NCI-H774 (cell line): Measurements from ENCODE around the gene ARHGEF10L.
"Not testable (repeated sequence)": the region's sequence is repeated elsewhere in the genome, so short reads cannot be mapped to it uniquely, and the experiment has no call there.

Experiments used
- DNase-seq: peaks from one replicate; lab custom pipeline; 2025; lab: John Stamatoyannopoulos, UW

ARHGEF10L gene, protein sequence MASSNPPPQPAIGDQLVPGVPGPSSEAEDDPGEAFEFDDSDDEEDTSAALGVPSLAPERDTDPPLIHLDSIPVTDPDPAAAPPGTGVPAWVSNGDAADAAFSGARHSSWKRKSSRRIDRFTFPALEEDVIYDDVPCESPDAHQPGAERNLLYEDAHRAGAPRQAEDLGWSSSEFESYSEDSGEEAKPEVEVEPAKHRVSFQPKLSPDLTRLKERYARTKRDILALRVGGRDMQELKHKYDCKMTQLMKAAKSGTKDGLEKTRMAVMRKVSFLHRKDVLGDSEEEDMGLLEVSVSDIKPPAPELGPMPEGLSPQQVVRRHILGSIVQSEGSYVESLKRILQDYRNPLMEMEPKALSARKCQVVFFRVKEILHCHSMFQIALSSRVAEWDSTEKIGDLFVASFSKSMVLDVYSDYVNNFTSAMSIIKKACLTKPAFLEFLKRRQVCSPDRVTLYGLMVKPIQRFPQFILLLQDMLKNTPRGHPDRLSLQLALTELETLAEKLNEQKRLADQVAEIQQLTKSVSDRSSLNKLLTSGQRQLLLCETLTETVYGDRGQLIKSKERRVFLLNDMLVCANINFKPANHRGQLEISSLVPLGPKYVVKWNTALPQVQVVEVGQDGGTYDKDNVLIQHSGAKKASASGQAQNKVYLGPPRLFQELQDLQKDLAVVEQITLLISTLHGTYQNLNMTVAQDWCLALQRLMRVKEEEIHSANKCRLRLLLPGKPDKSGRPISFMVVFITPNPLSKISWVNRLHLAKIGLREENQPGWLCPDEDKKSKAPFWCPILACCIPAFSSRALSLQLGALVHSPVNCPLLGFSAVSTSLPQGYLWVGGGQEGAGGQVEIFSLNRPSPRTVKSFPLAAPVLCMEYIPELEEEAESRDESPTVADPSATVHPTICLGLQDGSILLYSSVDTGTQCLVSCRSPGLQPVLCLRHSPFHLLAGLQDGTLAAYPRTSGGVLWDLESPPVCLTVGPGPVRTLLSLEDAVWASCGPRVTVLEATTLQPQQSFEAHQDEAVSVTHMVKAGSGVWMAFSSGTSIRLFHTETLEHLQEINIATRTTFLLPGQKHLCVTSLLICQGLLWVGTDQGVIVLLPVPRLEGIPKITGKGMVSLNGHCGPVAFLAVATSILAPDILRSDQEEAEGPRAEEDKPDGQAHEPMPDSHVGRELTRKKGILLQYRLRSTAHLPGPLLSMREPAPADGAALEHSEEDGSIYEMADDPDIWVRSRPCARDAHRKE (N-terminal part only)

DNA sequence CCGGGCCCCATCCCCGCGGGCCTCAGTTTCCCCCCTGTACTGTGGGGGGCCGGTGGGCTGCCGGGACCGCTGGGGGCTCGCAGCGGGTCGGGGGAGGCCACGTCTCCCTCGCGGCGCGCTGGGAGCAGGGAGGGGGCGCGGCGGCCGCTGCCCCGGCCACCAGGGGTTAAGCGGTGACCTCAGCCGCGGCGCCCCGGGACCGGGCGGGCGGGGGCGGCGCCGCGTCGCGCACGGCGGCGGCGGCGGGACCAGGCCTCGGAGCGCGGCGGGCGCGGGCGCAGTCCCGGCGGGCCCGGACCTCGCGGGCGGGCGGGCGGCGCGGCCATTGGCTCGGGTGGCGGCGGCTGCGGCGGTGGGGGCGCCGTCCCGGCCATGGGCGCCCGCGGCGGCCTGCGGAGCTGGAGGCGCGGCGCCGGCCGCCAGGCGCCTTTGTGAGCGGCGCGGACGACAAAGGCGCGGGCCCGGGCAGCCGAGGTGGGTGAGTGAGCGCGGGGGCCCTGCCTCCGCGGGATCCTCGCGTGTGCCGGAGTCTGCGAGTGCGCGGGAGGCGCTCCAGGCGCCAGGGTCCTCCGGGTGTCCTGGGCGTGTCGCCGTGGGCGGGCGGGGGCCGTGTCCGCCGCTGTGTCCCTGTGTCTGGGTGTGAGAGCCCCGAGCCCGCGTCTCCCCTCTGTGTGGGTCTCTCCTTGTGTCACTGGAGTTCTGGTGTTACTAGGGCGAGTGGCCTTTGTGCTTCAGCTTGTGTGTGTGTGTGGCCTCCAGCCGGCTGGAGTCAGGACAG lies at the start of gene ARHGEF10L:
Gene ARHGEF10L (plus strand): TSS at position 222 of the 778 bp plus-strand sequence. CDS start 40,898 bp downstream, outside the sequence.
- DNase-seq = no peak

DNA sequence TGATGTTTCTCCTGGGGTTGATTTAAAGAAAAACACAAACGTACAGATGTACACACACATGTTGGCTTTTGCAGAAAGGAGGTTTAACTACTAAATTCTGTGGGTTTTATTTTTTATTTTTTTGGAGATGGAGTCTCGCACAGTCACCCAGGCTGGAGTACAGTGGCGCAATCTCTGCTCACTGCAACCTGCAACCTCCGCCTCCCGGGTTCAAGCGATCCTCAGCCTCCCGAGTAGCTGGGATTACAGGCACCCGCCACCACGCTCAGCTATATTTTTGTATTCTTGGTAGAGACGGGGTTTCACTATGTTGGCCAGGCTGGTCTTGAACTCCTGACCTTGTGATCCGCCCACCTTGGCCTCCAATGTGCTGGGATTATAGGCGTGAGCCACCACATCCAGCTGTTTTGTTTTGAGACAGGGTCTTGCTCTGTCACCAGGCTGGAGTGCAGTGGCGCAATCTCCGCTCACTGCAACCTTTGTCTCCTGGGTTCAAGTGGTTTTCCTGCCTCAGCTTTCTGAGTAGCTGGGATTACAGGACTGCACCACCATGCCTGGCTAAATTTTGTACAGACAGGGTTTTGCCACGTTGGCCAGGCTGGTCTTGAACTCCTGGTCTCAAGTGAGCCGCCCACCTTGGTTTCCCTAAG lies 49.6 kb upstream of the ARHGEF10L start:
- not testable (repeated sequence) for DNase-seq

DNA sequence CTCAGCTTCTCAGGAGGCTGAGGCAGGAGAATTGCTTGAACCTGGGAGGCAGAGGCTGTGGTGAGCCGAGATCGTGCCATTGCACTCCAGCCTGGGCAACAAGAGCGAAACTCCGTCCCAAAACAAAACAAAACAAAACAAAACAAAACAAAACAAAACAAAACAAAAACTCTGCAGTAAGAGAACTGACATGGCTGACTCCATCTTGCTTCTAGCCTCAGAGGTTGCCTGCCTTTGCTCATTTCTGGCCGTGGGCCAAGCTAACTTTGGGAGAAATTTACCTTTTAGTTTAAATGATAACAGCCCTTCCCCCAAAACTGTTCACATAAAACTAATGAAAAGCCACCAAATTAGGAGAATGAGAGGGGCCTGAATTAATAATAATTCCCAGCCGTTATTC lies 48.8 kb upstream of the ARHGEF10L start:
- DNase-seq = not testable (repeated sequence)

DNA sequence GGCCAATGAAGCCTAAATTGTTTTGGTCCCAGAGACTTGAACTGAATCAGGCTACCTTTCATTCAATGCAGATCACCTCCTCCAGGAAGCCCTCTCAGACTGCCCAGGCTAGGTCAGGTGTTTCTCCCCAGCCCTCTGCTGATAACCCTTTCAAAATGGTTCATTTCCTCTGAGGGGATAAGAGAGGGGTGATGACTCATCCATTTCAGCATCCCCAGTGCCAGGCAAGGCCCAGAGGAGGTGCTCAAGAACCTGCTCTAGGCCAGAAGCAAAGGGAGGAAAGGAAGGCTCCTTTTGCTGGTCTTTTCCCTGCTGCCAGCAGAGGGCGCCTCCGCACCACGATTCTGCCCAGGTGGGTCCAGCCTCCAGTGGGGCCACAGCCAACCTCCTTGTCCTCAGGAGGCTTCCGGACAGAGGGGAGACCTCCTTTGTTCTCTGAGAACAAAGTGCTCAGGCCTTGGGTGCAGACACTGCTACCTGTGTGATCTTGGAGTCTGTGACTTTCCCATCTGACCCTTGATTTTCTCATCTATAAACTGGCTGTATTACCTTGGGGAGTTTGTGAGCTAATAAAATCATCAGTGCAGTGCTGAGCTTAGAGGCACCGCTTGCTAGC lies 45.3 kb upstream of the ARHGEF10L start:
- peak; percentile 4 for DNase-seq

DNA sequence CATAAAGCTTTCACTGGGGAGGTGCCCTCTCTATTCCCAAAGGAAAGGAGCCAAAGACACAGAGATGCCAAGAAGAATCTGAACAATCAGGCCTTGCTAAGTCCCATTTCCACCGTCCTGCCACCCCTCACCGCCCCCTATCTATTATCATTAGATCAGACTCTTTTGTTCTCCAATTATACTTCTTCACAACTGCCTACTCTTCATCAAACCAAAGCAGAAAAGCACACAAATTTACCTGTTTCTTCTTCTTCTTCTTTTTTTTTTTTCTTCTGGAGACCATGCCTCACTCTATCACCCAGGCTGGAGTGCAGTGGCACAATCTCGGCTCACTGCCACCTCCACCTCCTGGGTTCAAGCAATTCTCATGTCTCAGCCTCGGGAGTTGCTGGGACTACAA lies 43.1 kb upstream of the ARHGEF10L start:
- no peak for DNase-seq

DNA sequence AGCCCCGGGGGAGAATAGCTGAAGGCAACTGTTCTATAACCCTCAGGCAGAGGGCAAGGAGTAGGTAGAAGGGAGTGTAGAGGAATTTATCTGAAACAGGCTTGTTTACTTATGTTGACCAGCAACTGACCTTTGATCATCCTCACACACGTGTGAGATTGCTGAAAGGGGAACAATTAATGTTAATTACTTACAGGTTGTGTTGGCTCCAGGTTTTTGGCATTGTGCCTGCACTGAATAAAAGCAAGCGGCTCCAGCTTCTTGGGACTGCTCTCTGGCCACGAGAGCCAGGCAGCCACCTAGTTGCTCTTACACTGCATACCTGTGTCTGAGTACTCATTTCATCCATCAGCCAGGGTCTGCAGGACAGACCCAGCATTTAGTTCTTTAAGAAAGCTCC lies 41.3 kb upstream of the ARHGEF10L start:
- no peak for DNase-seq

DNA sequence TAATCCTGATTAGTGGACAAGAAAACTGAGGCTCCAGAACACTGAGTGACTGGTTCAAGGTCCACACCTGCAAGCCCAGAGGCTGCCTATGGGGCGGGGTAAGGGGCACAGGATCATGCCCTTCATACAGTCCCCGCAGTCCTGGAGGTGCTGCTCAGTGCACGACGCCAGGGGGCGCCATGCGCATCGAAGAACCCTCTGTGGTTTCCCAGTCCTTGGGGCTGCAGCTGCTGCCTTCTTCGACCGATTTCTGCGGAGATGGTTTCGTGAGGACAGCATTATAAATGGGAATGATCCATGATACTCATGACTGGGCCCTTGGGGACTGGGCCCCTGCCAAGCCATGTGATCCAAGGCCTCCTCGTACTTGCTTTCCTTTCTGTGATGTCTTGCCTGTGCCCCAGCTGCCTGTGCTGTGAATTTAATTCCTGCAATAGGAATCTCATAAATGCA lies 37.1 kb upstream of the ARHGEF10L start:
- peak; percentile 6 for DNase-seq

DNA sequence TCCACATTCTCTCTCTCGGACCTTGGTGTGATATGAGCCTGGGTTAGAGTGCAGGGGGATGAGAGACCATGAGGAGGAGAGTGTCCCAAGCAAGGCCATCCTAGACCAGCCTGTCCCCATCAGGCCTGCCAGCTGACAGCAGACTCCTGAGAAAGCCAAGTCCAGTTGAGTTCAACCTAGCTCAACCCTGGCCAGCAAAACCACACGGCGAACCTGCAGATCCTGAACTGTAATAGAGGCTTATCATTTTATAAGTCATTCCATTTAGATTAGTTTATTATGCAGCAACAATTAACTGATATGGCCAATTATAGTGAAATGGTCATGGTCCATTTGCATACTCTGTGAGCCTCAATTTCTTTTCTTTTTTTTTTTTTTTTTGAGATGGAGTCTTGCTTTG lies 36.4 kb upstream of the ARHGEF10L start:
- no peak for DNase-seq

DNA sequence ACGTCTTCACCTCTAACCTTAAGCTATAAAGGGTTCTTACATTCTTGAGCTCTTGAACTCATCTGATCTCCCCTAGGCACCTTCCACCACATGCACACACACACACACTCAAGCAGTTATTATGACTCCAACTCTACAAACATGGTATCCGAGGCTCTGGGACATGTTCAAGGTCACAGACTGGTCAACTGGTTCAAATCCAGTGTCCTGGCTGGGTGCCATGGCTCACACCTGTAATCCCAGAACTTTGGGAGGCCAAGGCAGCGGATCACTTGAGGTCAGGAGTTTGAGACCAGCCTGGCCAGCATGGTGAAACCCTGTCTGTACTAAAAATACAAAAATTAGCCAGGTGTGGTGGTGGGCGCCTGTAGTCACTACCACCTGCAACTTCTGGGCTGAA lies 32.3 kb upstream of the ARHGEF10L start:
- DNase-seq = not testable (repeated sequence)

DNA sequence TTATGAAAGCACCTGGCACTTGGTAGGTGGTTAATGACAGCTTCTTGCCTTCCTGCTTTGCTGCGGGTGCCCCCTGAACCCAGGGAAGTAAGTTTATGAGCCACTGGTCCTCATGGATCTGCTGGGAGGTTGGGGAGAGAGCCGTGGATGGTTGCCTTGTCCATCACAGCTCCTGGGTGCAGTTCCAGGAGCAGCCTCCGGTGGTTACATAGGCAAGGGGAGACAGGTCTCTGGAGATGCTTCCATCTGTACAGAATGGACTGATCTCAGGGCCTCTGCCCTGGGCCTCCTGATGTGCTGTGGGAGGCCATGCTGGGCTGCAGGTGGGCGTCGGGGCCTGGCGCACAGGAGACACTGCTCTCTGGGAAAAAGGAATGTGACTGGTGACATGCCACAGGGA lies 31.6 kb upstream of the ARHGEF10L start:
- DNase-seq = no peak

DNA sequence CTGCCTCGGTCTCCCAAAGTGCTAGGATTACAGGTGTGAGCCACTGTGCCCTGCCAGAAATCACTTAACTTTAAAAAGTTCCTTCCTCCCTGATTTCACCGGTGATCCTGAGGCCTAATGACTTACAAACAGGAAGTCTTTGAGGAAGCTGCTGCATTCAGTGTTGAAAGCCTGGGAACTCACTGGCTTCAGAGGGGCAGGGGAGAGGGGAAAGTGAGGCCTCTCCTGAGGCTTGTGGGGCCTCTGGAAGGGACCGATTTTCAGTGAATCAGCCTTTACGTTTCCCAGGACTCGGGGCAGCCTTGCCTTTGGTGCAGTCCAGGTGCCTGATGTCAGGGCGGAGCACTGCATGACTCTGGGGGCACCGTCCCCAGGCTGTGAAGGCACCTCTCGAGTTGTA lies 30.1 kb upstream of the ARHGEF10L start:
- no peak for DNase-seq

DNA sequence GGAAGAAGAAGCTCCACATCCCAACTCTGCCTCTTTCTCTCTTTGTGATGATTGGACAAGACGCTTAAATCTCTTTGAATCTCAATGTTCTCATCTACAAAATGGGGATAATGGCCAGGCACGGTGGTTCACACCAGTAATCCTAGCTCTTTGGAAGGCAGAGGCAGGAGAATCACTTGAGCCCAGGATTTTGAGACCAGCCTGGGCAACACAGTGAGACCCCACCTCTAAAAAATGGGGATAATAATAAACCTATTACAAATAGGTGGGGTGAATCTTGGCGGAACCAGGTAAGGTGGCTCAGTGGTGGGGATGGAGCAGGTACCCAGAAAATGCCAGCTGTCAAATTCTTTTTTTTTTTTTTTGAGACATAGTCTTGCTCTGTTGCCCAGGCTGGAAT lies 29.4 kb upstream of the ARHGEF10L start:
- no peak for DNase-seq

DNA sequence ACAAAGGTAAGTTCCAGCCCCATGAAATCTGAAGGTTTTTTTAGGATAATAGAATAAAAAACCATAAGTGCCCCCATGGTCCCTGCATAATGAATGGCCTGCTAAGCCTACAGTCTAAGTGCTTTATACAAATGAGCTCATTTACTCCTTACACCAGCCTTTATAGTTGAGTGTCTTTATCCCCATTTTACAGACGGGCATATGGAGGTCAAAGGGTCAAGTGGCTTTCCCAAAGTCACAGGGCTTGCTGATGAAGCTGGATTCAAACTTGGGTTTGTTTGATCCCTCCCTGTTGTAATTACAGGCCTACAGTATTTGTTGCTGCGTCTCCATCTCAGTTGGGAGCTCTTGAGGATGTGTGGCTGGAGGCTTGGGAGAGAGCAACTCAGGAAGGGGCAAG lies 28.3 kb upstream of the ARHGEF10L start:
- no peak for DNase-seq

DNA sequence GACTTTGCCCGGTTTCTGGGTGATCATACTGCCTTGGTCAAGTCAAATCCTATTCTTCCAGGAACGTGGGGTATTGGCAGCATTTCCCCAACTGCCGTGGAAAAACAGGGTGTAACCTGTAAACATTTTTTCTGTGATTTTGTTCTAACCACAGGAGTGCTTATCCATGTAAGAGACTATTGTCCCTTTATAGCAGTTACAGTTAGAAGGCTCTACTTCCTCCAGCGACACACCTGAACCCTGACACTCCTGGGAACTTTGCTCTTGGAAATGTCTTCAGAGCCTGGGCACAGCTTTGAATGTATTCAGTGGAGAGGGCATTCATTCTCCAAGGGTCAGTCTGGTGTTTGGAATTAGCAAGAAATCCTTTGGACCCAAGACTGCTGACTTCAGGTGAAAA lies 26.4 kb upstream of the ARHGEF10L start:
- DNase-seq = no peak

DNA sequence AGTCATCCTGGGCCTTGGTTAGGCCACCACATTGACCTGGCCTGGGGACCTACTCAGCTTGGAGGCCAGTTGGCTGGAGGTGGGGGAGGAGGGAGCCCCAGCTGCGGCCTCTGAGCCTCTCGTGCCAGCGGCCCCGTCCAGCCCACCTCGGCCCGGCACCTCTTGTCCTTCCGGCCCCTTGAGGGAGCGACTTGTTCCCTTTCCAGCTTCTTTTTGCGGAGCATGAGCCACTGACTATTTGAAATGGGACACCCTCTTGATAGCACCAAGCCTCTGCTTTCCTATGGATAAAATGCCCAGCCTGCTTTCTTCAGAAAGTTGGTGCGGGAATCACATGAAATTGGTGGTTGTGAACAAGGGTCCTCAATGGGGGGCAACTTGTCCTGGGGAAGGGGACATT lies 24.7 kb upstream of the ARHGEF10L start:
- no peak for DNase-seq

DNA sequence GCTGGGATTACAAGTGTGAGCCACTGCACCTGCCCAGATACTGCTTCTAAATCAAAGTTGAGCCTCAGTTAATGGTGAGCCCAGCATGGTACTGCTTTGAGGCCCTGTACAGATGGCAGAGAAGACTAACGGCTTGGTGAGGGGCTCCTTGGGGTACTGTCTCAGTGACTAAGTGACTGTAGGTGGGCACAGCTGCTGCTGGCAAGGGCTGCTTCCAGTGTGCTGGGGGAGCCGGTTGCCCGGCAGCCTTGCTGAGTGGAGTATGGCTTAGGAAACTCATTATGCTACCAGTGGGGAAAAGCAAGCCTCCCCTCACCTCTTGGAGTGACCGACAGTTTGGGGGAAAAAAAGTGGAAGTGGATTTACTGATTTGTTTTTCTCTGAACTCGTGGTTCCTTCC lies 23.6 kb upstream of the ARHGEF10L start:
- no peak for DNase-seq

DNA sequence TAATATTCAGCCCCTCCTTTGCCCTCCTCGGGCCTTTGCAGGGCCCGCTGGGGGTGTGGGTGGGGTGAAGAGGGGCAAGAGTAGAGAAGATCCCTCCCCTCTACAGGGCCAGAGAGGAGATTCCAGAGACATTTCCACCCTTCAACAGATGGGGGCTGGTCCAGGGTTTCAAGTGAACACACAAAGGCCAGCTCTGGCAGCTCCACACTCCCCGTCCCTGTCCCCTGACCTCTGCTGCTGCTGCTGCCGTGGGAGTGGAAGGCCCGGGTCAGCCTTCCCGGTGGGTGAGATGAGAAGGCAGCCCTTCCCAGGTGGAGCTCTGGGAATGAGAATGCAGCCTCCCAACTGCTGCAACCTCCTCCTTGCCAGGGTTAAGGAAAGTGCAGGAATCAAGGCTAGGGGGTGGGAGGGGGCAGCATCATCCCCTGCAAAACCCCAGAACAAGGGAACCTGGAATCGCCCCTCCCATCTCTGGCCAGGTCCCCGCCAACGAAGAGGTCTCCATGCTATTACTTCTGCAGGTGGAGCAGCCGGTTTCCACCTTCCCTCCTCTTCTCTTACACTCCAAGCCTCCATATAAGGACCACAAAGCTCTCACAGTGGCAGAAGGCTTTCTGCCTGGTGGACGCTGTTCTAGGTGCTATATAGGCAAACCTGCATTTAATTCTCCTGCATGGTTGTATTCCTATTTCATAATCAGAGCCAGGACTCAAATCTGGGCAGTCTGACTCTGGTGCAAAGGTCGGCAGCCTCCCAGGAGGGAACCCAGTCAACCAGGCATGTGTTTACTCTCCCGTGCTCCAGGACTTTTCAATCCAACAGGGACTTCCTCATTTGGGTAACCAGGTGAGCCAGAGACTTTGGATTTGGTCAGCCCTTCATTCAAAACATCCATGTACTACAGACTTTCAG lies 22.9 kb upstream of the ARHGEF10L start:
- DNase-seq = no peak

DNA sequence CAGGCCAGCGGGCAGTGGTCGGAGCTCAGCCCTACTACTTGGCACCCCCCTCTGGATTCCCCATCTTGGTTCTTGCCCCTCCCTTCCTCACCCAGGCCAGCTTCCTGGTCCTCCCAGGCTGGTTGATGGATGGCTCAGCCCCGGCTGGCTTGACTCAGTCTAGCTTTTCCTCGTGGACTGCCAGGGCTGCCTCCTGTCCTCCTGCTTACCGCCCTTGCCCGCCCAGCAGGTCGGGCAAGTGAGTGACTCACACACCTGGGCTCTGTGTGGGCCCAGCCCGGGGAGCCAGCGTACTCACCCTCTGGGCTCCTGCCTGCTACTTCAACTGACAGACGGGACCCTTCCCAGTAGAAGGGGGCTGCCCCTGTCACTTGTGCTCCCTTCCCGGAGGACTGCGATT lies 19.5 kb upstream of the ARHGEF10L start:
- no peak for DNase-seq
